Astrocyte (in vitro differentiated cells and primary cell): ENCODE measurements around the gene LRRC8A. TPM values are rescaled to one million over a fixed set of nuclear protein-coding genes. Genes with fewer than 3 reads are reported as not detected.

Experiments used
- DNase-seq: peaks from one replicate; pipeline ENCODE4 v3.0.0-alpha.2; 2010; ENCODE audit warnings: low read depth
- FAIRE-seq: peaks from 2 replicates; lab custom pipeline; 2011; peaks lifted over from hg19 to GRCh38; lab: Jason Lieb, UNC
- H2AFZ ChIP-seq: 2 replicates; pipeline ENCODE4 v1.6.0; 2012; ENCODE audit warnings: low read depth, low read length, inconsistent platforms
- H3K27ac ChIP-seq: 2 replicates; pipeline ENCODE4 v1.5.1; 2011; ENCODE audit warnings: low read depth, low read length, inconsistent platforms
- H3K27me3 ChIP-seq: 2 replicates; pipeline ENCODE4 v1.6.0; 2011; ENCODE audit warnings: low read length, inconsistent platforms; ENCODE audit not compliant: insufficient read depth
- H3K36me3 ChIP-seq: 2 replicates; pipeline ENCODE4 v1.5.1; 2011; ENCODE audit warnings: low read length, inconsistent platforms; ENCODE audit not compliant: insufficient read depth
- H3K4me1 ChIP-seq: 2 replicates; pipeline ENCODE4 v1.5.1; 2011; ENCODE audit warnings: low read length, inconsistent platforms; ENCODE audit not compliant: insufficient read depth
- H3K4me2 ChIP-seq: 2 replicates; pipeline ENCODE4 v1.6.0; 2012; ENCODE audit warnings: low read length, inconsistent platforms
- H3K4me3 ChIP-seq: 2 replicates; pipeline ENCODE4 v1.5.1; 2011; ENCODE audit warnings: low read depth, mild to moderate bottlenecking, low read length, inconsistent platforms; ENCODE audit not compliant: insufficient read depth
- H3K79me2 ChIP-seq: 2 replicates; pipeline ENCODE4 v1.6.0; 2012; ENCODE audit warnings: mild to moderate bottlenecking, low read length, inconsistent platforms; ENCODE audit not compliant: insufficient read depth
- H3K9ac ChIP-seq: 2 replicates; pipeline ENCODE4 v1.6.0; 2012; ENCODE audit warnings: mild to moderate bottlenecking, low read length, inconsistent platforms
- H3K9me3 ChIP-seq: 2 replicates; pipeline ENCODE4 v1.5.1; 2012; ENCODE audit warnings: low read depth, mild to moderate bottlenecking, low read length, inconsistent platforms; ENCODE audit not compliant: insufficient read depth
- H4K20me1 ChIP-seq: 2 replicates; pipeline ENCODE4 v1.6.0; 2012; ENCODE audit warnings: low read length, inconsistent platforms; ENCODE audit not compliant: insufficient read depth
- H3K27ac Mint-ChIP-seq: one replicate; pipeline ENCODE4 v1.8.0; 2021; ENCODE audit warnings: mild to moderate bottlenecking, mixed read lengths; ENCODE audit not compliant: unreplicated experiment
- H3K27me3 Mint-ChIP-seq: one replicate; pipeline ENCODE4 v1.8.0; 2021; ENCODE audit warnings: low read depth, mixed read lengths; ENCODE audit not compliant: unreplicated experiment
- H3K36me3 Mint-ChIP-seq: one replicate; pipeline ENCODE4 v1.8.0; 2021; ENCODE audit warnings: low read depth, mixed read lengths; ENCODE audit not compliant: unreplicated experiment
- H3K4me1 Mint-ChIP-seq: one replicate; pipeline ENCODE4 v1.8.0; 2021; ENCODE audit warnings: low read depth, mixed read lengths; ENCODE audit not compliant: unreplicated experiment
- H3K4me3 Mint-ChIP-seq: one replicate; pipeline ENCODE4 v1.8.0; 2021; ENCODE audit warnings: mild to moderate bottlenecking, moderate library complexity, mixed read lengths; ENCODE audit not compliant: unreplicated experiment
- H3K9me3 Mint-ChIP-seq: one replicate; pipeline ENCODE4 v1.8.0; 2021; ENCODE audit warnings: mild to moderate bottlenecking, mixed read lengths; ENCODE audit not compliant: unreplicated experiment
- CTCF ChIP-seq: IDR thresholded peaks from 2 replicates; pipeline ENCODE4 v1.5.1; 2011; ENCODE audit warnings: low read depth, mild to moderate bottlenecking, inconsistent platforms, low read length, moderate library complexity; ENCODE audit not compliant: insufficient read depth
- EZH2 ChIP-seq: IDR thresholded peaks from 2 replicates; pipeline ENCODE4 v1.6.1; 2012; ENCODE audit warnings: mild to moderate bottlenecking, low read length, inconsistent platforms; ENCODE audit not compliant: insufficient read depth
- total RNA-seq: library from RNA; stranded (reverse); gene quantifications from 2 replicates; pipeline ENCODE4 v1.2.1, GENCODE V29; 2021

The LRRC8A gene
- total RNA-seq, 1 donor from 2014 or later: 103 TPM

GRCh38 chr9:128916204-128916603 is 34.3 kb downstream of the LRRC8A start:
- no peak overlapping the region for H3K27ac Mint-ChIP-seq
- H3K36me3 ChIP-seq: peaks cover 6% of the 10 kb centered on the region
- no peaks in the 10 kb centered on the region for H3K27me3 ChIP-seq
- DNase-seq: no peak
- H3K27me3 Mint-ChIP-seq: no peaks in the 10 kb centered on the region
- no peak for FAIRE-seq
- H3K4me3 ChIP-seq: no peak overlapping the region
- no peaks in the 10 kb centered on the region for H3K9me3 ChIP-seq
- H3K9ac ChIP-seq: no peak overlapping the region
- no peak overlapping the region for H2AFZ ChIP-seq
- peaks cover 11% of the 10 kb centered on the region for H3K36me3 Mint-ChIP-seq
- no peaks in the 10 kb centered on the region for H3K9me3 Mint-ChIP-seq
- no peak overlapping the region for H3K4me3 Mint-ChIP-seq
- H3K4me1 ChIP-seq: peaks cover 31% of the 10 kb centered on the region
- no peak for TF ChIP-seq EZH2
- TF ChIP-seq CTCF: no peak
- H3K79me2 ChIP-seq: peaks cover 28% of the 10 kb centered on the region
- peaks cover 31% of the 10 kb centered on the region for H3K4me1 Mint-ChIP-seq
- H4K20me1 ChIP-seq: peaks cover 4% of the 10 kb centered on the region
- H3K4me2 ChIP-seq: no peak overlapping the region
- H3K27ac ChIP-seq: peak overlapping the region; percentile 37

- Histone ChIP-seq H3K9me3 (no peaks in the 10 kb centered on the region), H3K4me3 (no peak overlapping the region), H3K27me3 (no peaks in the 10 kb centered on the region), H3K4me1 (peaks cover 28% of the 10 kb centered on the region), H3K9ac (no peak overlapping the region), H3K27ac (peak overlapping the region; percentile 37), H4K20me1 (peaks cover 4% of the 10 kb centered on the region), H2AFZ (no peak overlapping the region), H3K79me2 (peaks cover 27% of the 10 kb centered on the region), H3K4me2 (no peak overlapping the region), H3K36me3 (peaks cover 6% of the 10 kb centered on the region)
- H3K9me3 Mint-ChIP-seq: no peaks in the 10 kb centered on the region
- no peak overlapping the region for H3K4me3 Mint-ChIP-seq
- H3K36me3 Mint-ChIP-seq: peaks cover 10% of the 10 kb centered on the region
- no peak for TF ChIP-seq EZH2
- TF ChIP-seq CTCF: no peak
- H3K4me1 Mint-ChIP-seq: peaks cover 31% of the 10 kb centered on the region
- DNase-seq (no peak), FAIRE-seq (no peak)
- no peaks in the 10 kb centered on the region for H3K27me3 Mint-ChIP-seq
- no peak overlapping the region for H3K27ac Mint-ChIP-seq
These were observed 34.8 kb downstream of the LRRC8A start for GRCh38 chr9:128916745-128917144.

DNA sequence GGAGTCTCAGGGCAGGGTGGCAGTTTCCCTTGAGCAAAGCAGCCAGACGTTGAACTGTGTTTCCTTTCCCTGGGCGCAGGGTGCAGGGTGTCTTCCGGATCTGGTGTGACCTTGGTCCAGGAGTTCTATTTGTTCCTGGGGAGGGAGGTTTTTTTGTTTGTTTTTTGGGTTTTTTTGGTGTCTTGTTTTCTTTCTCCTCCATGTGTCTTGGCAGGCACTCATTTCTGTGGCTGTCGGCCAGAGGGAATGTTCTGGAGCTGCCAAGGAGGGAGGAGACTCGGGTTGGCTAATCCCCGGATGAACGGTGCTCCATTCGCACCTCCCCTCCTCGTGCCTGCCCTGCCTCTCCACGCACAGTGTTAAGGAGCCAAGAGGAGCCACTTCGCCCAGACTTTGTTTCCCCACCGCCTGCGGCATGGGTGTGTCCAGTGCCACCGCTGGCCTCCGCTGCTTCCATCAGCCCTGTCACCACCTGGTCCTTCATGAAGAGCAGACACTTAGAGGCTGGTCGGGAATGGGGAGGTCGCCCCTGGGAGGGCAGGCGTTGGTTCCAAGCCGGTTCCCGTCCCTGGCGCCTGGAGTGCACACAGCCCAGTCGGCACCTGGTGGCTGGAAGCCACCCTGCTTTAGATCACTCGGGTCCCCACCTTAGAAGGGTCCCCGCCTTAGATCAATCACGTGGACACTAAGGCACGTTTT is 35.4 kb downstream of the LRRC8A start:
- H3K36me3 Mint-ChIP-seq: peaks cover 10% of the 10 kb centered on the region
- DNase-seq (peak; percentile 63), FAIRE-seq (no peak)
- Histone ChIP-seq H3K79me2 (peaks cover 27% of the 10 kb centered on the region), H3K4me1 (peaks cover 25% of the 10 kb centered on the region), H3K4me2 (no peak overlapping the region), H3K4me3 (no peak overlapping the region), H3K36me3 (peaks cover 6% of the 10 kb centered on the region), H4K20me1 (peaks cover 4% of the 10 kb centered on the region), H3K27ac (no peak overlapping the region), H3K9me3 (no peaks in the 10 kb centered on the region), H3K9ac (no peak overlapping the region), H3K27me3 (no peaks in the 10 kb centered on the region), H2AFZ (no peak overlapping the region)
- peaks cover 28% of the 10 kb centered on the region for H3K4me1 Mint-ChIP-seq
- no peak for TF ChIP-seq EZH2
- TF ChIP-seq CTCF: no peak
- no peak overlapping the region for H3K27ac Mint-ChIP-seq
- no peak overlapping the region for H3K4me3 Mint-ChIP-seq
- H3K27me3 Mint-ChIP-seq: no peaks in the 10 kb centered on the region
- no peaks in the 10 kb centered on the region for H3K9me3 Mint-ChIP-seq
